Measurements from ENCODE around the gene LIMS2. TPM values are rescaled to one million over a fixed set of nuclear protein-coding genes. Genes with fewer than 3 reads are reported as not detected.

LIMS2 gene
- total and polyA plus RNA-seq, 2 experiments from 2014 or later = 1.6 to 3.5 TPM

DNA sequence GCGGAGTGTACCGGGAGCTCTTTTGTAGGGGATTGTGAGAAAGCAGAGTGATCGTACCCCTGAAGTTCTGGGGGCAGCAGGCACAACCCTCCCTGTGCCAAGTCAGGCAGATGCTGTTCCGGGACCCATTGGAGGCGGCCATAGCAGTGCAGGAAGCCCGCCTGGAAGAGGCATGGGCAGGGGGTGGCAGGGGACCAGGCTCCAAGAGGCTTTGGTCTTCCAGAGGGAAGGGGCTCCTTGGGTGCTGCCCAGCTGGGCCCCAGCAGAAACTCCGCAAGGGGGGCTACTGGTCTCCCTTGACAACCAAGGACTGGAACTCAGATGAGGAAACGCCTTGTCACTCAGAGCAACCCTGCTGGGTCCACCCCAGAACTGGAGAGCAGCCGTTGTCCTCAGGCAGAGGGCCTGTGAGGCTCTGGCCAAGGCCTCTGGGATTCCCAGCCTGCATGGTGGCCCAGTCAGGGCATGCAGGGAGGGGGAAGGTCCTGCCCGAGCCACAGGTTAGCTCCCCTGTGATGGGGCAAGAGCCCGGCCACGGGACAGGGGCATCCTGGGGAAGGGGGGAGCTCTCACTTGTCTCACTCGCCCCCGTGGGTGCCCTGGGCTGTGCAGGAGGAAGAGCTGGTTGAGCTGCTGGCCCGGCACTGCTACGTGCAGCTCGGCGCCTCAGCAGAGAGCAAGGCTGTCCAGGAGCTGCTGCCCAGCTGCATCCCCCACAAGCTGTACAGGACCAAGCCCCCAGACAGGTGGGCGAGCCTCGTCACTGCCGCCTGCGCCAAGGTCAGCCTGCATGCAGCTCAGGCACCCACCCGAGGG, 50.4 kb downstream of the LIMS2 start:
- Histone ChIP-seq H3K4me2 (no peak overlapping the region), H3K4me1 (ENCODE audit: insufficient read depth) (no peaks in the 10 kb centered on the region), H3K79me2 (replicated peaks; ENCODE audit: insufficient read depth) (no peaks in the 10 kb centered on the region), H3K27ac (ENCODE audit: low read depth) (no peak overlapping the region), H3K36me3 (ENCODE audit: insufficient read depth) (no peaks in the 10 kb centered on the region), H3F3A (replicated peaks; ENCODE audit: low read depth) (no peaks in the 10 kb centered on the region), H3K4me3 (no peak overlapping the region), H2AFZ (no peak overlapping the region), H3K27me3 (ENCODE audit: insufficient read depth) (no peaks in the 10 kb centered on the region), H3K9me2 (ENCODE audit: insufficient read depth) (no peaks in the 10 kb centered on the region), H4K20me1 (replicated peaks; ENCODE audit: insufficient read depth) (no peaks in the 10 kb centered on the region)
- TF ChIP-seq JUNB (IDR thresholded peaks at IDR 0.05; ENCODE audit: unreplicated experiment) (no peak), EZH2phosphoT487 (IDR thresholded peaks at IDR 0.05; ENCODE audit: unreplicated experiment) (no peak), NANOG (IDR thresholded peaks at IDR 0.05; ENCODE audit: borderline replicate concordance) (no peak), ZNF331 (CRISPR knock-in tag; IDR thresholded peaks at IDR 0.05; ENCODE audit: low read depth) (no peak), STAT1 (IDR thresholded peaks at IDR 0.05; ENCODE audit: unreplicated experiment) (no peak), EZH2 (IDR thresholded peaks at IDR 0.05; ENCODE audit: low read depth, unreplicated experiment) (no peak), CREB1 (CRISPR knock-in tag; IDR thresholded peaks at IDR 0.05; ENCODE audit: low read depth) (no peak), POLR2AphosphoS5 (IDR thresholded peaks at IDR 0.05; ENCODE audit: low read depth) (no peak), ZNF114 (CRISPR knock-in tag; IDR thresholded peaks at IDR 0.05) (no peak)
- TF ChIP-seq, protein P1, sequence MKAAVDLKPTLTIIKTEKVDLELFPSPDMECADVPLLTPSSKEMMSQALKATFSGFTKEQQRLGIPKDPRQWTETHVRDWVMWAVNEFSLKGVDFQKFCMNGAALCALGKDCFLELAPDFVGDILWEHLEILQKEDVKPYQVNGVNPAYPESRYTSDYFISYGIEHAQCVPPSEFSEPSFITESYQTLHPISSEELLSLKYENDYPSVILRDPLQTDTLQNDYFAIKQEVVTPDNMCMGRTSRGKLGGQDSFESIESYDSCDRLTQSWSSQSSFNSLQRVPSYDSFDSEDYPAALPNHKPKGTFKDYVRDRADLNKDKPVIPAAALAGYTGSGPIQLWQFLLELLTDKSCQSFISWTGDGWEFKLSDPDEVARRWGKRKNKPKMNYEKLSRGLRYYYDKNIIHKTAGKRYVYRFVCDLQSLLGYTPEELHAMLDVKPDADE (IDR thresholded peaks at IDR 0.05) = no peak
- TF ChIP-seq, protein P2, sequence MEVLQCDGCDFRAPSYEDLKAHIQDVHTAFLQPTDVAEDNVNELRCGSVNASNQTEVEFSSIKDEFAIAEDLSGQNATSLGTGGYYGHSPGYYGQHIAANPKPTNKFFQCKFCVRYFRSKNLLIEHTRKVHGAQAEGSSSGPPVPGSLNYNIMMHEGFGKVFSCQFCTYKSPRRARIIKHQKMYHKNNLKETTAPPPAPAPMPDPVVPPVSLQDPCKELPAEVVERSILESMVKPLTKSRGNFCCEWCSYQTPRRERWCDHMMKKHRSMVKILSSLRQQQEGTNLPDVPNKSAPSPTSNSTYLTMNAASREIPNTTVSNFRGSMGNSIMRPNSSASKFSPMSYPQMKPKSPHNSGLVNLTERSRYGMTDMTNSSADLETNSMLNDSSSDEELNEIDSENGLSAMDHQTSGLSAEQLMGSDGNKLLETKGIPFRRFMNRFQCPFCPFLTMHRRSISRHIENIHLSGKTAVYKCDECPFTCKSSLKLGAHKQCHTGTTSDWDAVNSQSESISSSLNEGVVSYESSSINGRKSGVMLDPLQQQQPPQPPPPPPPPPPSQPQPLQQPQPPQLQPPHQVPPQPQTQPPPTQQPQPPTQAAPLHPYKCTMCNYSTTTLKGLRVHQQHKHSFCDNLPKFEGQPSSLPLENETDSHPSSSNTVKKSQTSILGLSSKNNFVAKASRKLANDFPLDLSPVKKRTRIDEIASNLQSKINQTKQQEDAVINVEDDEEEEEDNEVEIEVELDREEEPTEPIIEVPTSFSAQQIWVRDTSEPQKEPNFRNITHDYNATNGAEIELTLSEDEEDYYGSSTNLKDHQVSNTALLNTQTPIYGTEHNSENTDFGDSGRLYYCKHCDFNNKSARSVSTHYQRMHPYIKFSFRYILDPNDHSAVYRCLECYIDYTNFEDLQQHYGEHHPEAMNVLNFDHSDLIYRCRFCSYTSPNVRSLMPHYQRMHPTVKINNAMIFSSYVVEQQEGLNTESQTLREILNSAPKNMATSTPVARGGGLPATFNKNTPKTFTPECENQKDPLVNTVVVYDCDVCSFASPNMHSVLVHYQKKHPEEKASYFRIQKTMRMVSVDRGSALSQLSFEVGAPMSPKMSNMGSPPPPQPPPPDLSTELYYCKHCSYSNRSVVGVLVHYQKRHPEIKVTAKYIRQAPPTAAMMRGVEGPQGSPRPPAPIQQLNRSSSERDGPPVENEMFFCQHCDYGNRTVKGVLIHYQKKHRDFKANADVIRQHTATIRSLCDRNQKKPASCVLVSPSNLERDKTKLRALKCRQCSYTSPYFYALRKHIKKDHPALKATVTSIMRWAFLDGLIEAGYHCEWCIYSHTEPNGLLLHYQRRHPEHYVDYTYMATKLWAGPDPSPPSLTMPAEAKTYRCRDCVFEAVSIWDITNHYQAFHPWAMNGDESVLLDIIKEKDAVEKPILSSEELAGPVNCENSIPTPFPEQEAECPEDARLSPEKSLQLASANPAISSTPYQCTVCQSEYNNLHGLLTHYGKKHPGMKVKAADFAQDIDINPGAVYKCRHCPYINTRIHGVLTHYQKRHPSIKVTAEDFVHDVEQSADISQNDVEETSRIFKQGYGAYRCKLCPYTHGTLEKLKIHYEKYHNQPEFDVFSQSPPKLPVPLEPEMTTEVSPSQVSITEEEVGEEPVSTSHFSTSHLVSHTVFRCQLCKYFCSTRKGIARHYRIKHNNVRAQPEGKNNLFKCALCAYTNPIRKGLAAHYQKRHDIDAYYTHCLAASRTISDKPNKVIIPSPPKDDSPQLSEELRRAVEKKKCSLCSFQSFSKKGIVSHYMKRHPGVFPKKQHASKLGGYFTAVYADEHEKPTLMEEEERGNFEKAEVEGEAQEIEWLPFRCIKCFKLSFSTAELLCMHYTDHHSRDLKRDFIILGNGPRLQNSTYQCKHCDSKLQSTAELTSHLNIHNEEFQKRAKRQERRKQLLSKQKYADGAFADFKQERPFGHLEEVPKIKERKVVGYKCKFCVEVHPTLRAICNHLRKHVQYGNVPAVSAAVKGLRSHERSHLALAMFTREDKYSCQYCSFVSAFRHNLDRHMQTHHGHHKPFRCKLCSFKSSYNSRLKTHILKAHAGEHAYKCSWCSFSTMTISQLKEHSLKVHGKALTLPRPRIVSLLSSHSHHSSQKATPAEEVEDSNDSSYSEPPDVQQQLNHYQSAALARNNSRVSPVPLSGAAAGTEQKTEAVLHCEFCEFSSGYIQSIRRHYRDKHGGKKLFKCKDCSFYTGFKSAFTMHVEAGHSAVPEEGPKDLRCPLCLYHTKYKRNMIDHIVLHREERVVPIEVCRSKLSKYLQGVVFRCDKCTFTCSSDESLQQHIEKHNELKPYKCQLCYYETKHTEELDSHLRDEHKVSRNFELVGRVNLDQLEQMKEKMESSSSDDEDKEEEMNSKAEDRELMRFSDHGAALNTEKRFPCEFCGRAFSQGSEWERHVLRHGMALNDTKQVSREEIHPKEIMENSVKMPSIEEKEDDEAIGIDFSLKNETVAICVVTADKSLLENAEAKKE (CRISPR knock-in tag; IDR thresholded peaks at IDR 0.05) = no peak
- TF ChIP-seq, protein P3, sequence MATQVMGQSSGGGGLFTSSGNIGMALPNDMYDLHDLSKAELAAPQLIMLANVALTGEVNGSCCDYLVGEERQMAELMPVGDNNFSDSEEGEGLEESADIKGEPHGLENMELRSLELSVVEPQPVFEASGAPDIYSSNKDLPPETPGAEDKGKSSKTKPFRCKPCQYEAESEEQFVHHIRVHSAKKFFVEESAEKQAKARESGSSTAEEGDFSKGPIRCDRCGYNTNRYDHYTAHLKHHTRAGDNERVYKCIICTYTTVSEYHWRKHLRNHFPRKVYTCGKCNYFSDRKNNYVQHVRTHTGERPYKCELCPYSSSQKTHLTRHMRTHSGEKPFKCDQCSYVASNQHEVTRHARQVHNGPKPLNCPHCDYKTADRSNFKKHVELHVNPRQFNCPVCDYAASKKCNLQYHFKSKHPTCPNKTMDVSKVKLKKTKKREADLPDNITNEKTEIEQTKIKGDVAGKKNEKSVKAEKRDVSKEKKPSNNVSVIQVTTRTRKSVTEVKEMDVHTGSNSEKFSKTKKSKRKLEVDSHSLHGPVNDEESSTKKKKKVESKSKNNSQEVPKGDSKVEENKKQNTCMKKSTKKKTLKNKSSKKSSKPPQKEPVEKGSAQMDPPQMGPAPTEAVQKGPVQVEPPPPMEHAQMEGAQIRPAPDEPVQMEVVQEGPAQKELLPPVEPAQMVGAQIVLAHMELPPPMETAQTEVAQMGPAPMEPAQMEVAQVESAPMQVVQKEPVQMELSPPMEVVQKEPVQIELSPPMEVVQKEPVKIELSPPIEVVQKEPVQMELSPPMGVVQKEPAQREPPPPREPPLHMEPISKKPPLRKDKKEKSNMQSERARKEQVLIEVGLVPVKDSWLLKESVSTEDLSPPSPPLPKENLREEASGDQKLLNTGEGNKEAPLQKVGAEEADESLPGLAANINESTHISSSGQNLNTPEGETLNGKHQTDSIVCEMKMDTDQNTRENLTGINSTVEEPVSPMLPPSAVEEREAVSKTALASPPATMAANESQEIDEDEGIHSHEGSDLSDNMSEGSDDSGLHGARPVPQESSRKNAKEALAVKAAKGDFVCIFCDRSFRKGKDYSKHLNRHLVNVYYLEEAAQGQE (IDR thresholded peaks at IDR 0.05; ENCODE audit: unreplicated experiment) = no peak
- TF ChIP-seq, protein P4, sequence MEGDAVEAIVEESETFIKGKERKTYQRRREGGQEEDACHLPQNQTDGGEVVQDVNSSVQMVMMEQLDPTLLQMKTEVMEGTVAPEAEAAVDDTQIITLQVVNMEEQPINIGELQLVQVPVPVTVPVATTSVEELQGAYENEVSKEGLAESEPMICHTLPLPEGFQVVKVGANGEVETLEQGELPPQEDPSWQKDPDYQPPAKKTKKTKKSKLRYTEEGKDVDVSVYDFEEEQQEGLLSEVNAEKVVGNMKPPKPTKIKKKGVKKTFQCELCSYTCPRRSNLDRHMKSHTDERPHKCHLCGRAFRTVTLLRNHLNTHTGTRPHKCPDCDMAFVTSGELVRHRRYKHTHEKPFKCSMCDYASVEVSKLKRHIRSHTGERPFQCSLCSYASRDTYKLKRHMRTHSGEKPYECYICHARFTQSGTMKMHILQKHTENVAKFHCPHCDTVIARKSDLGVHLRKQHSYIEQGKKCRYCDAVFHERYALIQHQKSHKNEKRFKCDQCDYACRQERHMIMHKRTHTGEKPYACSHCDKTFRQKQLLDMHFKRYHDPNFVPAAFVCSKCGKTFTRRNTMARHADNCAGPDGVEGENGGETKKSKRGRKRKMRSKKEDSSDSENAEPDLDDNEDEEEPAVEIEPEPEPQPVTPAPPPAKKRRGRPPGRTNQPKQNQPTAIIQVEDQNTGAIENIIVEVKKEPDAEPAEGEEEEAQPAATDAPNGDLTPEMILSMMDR (conservative IDR thresholded peaks at IDR 0.05; ENCODE audit: low read depth in 2 of 2) = no peak
- H3K4me1 Mint-ChIP-seq = peaks cover 3% of the 10 kb centered on the region; the same call in 2 of the 3 replicates
- H3K36me3 Mint-ChIP-seq (ENCODE audit: low read depth) = no peaks in the 10 kb centered on the region
- no peaks in the 10 kb centered on the region for H3K27me3 Mint-ChIP-seq (ENCODE audit: insufficient read depth, low read depth, poor library complexity)
- no peak for ATAC-seq
- DNase-seq (ENCODE audit: low spot score) = no peak
- H3K4me3 Mint-ChIP-seq = no peak overlapping the region
- peak overlapping the region; percentile 81; the same call in 1 of the 2 replicates for H3K27ac Mint-ChIP-seq
- H3K9me3 Mint-ChIP-seq = no peaks in the 10 kb centered on the region
